ENCODE measurements around the gene ZBTB44. TPM values are rescaled to one million over a fixed set of nuclear protein-coding genes. Genes with fewer than 3 reads are reported as not detected.
"Not testable (repeated sequence)": the region's sequence is repeated elsewhere in the genome, so short reads cannot be mapped to it uniquely, and the experiment has no call there.

Gene ZBTB44, protein sequence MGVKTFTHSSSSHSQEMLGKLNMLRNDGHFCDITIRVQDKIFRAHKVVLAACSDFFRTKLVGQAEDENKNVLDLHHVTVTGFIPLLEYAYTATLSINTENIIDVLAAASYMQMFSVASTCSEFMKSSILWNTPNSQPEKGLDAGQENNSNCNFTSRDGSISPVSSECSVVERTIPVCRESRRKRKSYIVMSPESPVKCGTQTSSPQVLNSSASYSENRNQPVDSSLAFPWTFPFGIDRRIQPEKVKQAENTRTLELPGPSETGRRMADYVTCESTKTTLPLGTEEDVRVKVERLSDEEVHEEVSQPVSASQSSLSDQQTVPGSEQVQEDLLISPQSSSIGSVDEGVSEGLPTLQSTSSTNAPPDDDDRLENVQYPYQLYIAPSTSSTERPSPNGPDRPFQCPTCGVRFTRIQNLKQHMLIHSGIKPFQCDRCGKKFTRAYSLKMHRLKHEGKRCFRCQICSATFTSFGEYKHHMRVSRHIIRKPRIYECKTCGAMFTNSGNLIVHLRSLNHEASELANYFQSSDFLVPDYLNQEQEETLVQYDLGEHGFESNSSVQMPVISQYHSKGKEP
- total RNA-seq (2014; rRNA removed; shearing (Covaris generic)), result 17.0 and 27.4 TPM in 2 replicates

GRCh38 chr11:130314750-130315285 is at the start of gene ZBTB44:
Gene ZBTB44 (minus strand): TSS chr11:130314917. CDS start chr11:130261873, 53,044 bp downstream.
- peak; percentile 84 for DNase-seq (ENCODE audit: low read depth)

- DNase-seq (ENCODE audit: low read depth), result no peak
Measured at GRCh38 chr11:130359419-130359818, 44.7 kb upstream of the ZBTB44 start.

DNA sequence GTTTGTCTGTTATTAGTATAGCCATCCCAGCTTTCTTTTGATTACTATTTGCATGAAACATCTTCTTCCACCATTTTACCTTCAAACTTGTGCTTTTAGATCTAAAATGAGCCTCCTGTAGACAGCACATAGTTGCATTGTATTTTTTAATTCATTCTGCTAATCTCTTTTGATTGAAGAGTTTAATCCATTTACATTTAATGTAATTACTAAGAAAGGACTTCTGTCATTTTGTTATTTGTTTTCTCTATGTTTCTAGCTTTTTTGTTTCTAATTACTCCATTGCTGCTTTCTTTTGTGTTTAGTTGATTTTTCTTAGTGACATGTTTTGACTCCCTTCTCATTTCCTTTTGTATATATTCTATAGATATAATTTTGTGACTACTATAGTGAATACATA is 43.7 kb upstream of the ZBTB44 start:
- DNase-seq (ENCODE audit: low read depth), result no peak

- DNase-seq (ENCODE audit: low read depth), result no peak
Measured at GRCh38 chr11:130347261-130347660, 32.5 kb upstream of the ZBTB44 start.

GRCh38 chr11:130344841-130345240 is 30.1 kb upstream of the ZBTB44 start:
- DNase-seq (ENCODE audit: low read depth), result no peak

DNA sequence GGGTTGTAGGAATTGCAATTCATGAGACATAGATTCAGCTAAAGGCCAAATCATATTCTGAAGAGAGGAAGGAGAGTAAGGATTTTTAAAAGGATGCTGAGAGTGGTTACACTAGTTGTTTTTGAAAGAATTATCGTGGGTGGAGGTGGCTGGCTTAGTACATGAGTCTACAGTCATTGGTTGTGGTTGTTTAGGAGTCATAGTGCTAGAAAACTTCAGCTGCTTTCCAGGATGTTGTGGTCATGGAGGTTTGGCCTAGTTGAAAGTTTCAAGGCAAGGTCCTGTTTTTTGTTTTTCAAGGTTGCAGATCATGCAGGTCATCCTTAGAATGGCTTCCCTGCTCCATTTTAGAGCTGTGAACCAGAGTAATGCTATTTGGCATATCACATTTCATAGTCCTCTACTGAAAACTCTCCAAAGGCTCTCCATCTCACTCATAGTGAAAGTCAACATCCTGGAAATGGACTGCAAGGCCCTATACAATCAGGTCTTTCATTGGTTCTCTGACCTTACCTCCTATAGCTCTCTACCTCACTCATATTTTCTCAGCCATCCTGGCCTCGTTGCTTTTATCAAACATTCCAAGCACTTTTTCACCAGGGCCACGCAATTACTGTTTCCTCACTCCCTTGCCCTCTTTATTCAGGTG is 26.1 kb upstream of the ZBTB44 start:
- DNase-seq (ENCODE audit: low read depth), result no peak

- DNase-seq (ENCODE audit: low read depth), result no peak
Measured at GRCh38 chr11:130338667-130339066, 23.9 kb upstream of the ZBTB44 start.

DNA sequence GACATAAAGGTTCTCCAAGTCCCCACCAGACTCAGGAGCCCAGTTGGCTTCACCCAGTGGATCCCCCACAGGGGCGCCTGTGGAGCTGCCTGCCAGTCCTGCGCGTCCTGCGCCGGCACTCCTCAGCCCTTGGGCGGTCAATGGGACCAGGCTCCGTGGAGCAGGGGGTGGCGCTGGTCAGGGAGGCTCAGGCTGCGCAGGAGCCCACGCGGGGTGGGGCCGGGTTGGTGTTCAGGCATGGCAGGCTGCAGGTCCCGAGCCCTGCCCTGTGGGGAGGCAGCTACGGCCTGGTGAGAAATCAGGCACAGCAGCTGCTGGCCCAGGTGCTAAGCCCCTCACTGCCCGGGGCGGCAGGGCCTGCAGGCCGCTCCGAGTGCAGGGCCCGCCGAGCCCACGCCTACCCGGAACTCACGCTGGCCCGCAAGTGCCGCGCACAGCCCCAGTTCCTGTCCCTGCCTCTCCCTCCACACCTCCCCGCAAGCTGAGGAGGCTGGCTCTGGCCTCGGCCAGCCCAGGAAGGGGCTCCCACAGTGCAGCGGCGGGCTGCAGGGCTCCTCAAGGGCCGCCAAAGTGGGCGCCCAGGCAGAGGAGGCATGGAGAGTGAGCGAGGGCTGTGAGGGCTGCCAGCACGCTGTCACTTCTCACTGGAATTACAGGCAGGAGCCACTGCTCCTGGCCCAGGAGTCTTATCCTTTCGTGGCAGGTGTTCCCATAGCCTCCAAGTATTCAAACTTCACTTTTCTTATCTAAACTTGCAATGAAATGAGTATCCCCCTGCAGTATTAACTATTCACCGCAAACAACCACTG is 22.8 kb upstream of the ZBTB44 start:
- DNase-seq (ENCODE audit: low read depth), result no peak

DNA sequence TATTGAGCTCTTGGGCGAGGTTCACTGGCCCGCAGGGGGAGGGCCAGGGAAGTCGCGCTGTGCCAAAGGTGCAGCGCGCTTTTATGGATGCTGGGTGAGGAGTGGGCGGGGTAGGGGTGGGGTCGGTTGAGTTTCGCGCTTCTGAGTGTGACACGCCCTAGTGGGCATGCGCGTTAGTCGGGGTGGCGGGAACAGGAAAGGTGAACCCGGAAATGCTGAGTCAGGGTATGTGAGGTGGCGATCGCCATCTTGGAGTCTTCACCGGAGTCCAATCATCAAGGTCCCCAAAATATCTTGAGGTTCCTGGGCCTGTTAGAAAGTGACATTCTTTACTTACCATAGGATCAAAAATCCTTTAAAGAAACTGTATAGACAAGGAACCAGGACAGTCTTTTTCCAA is 16.7 kb upstream of the ZBTB44 start:
- not testable (repeated sequence) for DNase-seq (ENCODE audit: low read depth)

GRCh38 chr11:130330101-130330684 is 15.5 kb upstream of the ZBTB44 start:
- no peak for DNase-seq (ENCODE audit: low read depth)

GRCh38 chr11:130328420-130328819 is 13.7 kb upstream of the ZBTB44 start:
- DNase-seq (ENCODE audit: low read depth), result no peak

- DNase-seq (ENCODE audit: low read depth), result no peak
Measured at GRCh38 chr11:130327716-130328115, 13.0 kb upstream of the ZBTB44 start.

DNA sequence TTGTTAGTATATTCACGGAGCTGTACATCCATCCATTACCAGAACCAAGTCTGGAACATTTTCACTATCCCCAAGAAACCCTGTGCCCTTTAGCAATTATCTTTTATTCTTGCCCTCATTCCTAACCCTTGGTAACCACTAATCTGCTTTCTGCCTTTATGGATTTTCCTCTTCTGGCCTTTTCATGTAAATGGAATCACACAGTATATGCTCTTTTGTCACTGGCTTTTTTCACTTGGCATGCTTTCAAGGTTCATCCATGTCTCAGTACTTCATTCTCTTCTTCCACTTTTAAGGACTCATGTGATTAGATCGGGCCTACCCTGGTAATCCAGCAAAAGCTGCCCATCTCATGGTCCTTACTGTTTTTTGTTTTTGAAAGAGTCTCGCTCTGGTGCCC is 11.0 kb upstream of the ZBTB44 start:
- no peak for DNase-seq (ENCODE audit: low read depth)

DNA sequence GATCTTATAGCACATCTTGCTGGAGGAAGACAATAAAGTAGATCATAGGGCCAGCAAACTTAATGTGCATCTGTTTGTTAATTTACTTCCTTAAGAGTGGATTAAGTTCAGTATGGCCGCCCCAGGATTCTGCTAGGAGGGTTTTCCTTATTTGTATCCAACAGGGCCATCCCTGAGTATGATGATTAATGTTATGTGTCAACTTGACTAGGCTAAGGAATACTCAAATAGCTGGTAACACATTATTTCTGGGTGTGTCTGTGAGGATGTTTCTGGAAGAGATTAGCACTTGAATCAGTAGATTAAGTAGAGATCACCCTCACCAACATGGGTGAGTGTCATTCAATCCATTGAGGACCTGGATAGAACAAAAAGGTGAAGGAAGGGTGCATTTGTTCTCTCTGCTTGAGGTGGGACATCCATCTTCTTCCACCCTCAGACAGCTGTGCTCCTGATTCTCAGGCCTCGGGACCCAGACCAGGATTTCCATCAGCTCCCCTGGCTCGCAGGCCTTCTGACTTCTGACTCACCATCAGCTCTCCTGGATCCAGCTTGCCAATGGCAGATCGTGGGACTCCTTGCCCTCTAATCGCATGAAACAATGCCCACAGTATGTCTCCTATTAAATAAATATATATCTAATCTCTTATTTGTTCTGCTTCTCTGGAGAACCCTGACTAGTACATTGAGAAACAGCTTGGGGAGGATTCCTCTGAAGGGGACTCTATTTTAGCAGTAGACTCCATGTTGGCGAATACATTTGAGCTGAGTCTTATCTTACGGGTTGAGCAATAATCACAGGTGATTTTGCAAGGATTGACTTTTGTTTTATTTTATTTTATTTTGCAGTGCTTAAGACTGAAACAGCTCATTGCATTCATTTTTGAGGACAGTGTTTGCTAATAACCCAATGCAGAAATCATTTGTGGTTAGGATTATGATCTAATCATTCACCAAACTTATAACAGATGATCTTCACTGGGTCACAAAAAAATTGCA is 9.0 kb upstream of the ZBTB44 start:
- DNase-seq (ENCODE audit: low read depth), result peak; percentile 18

GRCh38 chr11:130322126-130322525 is 7.4 kb upstream of the ZBTB44 start:
- DNase-seq (ENCODE audit: low read depth), result no peak

- no peak for DNase-seq (ENCODE audit: low read depth)
Measured at GRCh38 chr11:130318031-130318673, 3.4 kb upstream of the ZBTB44 start.

DNA sequence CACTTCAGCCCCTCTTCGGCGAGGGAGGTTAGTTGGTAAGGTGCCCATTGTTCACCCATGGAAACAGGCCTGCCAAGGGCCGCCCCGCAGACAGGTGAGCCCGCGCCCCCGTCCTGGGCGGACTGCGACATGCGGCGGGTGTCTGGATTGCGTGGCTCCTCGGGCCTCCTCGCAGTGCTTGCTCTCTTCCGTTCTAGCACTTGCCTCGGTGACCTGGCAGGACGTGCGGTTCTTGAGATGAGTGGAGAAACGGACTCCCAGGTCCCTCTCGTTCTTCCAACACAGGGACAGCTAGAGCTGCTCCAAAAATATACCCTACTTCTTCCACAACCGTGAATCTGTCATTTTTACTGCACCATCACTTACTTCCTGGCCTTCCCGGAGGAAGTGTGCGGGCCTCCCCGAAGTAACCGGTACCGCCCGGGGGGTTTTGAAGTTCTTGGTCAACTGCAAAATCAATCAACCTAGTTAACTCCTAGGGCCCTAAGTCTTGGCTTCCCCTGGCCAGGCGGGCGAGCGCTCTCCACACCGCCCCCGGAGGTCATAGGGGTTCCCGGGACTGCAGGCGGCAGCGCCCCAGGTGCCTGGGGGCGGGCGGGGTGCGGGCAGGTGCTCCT is 745 bp upstream of the ZBTB44 start:
- DNase-seq (ENCODE audit: low read depth), result no peak

DNA sequence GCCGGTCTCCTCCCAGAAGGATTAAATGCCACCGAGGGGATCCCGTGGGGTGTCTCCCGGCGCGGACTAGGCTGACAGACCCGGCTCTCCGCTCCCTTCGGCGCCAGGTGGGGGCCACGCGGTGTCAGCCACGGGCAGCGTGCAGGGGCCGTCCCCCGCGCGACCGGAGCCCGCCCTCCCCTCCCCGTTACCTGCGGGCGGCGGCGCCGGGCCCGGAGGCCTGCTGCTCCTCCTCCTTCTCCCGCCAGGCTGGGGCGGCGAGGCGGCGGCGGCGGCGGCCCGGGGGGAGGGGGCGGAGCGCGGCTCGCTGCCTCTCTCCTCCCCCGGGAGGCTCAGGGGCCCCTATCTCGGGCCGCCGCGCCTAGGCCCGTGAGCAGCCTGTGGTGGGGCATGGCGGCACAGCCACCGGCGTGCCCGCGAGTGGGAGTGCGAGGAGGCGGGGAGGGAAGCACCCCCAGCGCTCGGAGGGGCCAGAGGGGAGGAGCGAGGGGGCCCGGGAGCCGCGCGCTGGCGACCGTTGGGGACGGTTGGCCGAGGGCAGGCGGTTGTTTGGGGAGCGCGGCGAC is 450 bp downstream of the ZBTB44 start:
- DNase-seq (ENCODE audit: low read depth), result peak; percentile 52
